ENCODE results near the gene IPO4.
"Not testable (repeated sequence)": the region's sequence is repeated elsewhere in the genome, so short reads cannot be mapped to it uniquely, and the experiment has no call there.

Gene IPO4, protein sequence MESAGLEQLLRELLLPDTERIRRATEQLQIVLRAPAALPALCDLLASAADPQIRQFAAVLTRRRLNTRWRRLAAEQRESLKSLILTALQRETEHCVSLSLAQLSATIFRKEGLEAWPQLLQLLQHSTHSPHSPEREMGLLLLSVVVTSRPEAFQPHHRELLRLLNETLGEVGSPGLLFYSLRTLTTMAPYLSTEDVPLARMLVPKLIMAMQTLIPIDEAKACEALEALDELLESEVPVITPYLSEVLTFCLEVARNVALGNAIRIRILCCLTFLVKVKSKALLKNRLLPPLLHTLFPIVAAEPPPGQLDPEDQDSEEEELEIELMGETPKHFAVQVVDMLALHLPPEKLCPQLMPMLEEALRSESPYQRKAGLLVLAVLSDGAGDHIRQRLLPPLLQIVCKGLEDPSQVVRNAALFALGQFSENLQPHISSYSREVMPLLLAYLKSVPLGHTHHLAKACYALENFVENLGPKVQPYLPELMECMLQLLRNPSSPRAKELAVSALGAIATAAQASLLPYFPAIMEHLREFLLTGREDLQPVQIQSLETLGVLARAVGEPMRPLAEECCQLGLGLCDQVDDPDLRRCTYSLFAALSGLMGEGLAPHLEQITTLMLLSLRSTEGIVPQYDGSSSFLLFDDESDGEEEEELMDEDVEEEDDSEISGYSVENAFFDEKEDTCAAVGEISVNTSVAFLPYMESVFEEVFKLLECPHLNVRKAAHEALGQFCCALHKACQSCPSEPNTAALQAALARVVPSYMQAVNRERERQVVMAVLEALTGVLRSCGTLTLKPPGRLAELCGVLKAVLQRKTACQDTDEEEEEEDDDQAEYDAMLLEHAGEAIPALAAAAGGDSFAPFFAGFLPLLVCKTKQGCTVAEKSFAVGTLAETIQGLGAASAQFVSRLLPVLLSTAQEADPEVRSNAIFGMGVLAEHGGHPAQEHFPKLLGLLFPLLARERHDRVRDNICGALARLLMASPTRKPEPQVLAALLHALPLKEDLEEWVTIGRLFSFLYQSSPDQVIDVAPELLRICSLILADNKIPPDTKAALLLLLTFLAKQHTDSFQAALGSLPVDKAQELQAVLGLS

DNA sequence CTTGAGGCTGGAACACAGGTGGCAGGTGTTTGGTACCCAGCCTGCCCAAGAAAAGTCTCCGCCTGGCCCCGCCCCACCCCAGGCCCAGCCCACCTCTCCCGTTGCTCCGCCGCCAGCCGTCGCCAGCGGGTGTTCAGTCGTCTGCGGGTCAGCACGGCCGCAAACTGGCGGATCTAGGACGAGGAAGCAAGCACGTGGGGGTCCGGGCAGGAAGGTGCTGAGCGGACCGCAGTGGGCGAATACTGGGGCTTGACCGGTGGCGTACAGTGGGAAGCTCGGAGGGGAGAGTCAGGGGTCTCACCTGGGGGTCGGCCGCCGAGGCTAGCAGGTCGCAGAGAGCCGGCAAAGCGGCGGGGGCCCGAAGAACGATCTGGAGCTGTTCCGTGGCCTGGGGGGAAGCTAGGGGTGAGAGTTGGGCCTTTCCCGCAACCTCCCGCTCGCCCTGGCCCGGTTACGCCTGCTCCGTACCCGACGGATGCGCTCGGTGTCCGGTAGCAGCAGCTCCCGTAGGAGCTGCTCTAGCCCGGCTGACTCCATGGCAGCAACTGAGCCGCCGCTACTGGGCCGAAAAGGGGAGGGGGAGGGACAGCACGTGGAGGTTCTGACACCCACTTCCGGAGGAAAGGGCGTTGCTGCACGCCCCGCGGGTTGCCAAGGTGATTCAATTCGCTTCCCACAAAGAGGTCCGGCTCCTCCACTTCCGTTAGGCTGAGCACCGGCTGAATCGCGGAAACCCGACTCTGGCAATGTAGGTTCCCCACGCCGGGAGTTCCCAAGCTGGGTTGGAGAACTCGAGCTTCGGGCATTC is at the start of gene IPO4:
TSS of gene IPO4 (minus strand) at position 566 of the 808 bp plus-strand sequence. CDS start at position 537, 29 bp downstream.
- peak; percentile 92 for DNase-seq (ENCODE audit: low read depth in 1 of 2, low spot score in 1 of 2)

DNA sequence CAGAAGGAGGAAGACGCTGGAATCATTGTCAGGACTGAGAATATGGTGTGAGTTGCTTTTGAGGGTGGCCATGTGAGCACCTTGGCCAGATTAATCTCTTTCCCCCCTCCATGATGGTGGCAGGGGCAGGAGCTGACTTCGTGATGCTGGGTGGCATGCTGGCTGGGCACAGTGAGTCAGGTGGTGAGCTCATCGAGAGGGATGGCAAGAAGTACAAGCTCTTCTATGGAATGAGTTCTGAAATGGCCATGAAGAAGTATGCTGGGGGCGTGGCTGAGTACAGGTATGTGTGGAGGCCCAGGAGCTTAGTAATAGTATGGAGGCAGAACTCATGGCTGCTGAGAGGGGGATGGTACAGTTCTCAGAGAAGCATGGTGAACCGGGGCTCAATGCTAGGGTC is 49.5 kb upstream of the IPO4 start:
- DNase-seq (ENCODE audit: low read depth in 1 of 2, low spot score in 1 of 2) = no peak

DNA sequence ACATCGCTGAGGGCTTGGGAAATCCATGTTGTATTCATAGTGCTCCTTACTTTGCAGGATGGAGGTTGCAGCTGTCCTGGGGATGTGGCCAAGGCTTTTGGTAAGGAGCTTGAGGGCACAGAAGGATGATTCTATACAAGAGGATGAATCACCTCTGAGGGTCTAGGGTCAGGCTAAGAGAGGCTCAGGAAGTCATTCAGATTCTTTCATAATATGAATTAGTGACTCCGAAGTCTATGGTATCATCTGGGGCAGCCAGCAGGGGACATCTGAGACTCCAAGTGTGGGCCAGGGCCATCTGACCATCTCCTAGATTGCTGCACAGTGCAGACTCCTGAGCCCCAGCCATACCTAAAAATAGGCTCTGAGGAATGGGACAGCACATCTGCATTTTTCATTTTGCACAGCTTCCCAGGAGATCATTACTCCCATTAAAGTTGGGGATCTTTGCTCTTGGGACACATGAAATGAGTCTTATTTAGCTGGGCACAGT is 48.9 kb upstream of the IPO4 start:
- DNase-seq (ENCODE audit: low read depth in 1 of 2, low spot score in 1 of 2) = no peak

DNA sequence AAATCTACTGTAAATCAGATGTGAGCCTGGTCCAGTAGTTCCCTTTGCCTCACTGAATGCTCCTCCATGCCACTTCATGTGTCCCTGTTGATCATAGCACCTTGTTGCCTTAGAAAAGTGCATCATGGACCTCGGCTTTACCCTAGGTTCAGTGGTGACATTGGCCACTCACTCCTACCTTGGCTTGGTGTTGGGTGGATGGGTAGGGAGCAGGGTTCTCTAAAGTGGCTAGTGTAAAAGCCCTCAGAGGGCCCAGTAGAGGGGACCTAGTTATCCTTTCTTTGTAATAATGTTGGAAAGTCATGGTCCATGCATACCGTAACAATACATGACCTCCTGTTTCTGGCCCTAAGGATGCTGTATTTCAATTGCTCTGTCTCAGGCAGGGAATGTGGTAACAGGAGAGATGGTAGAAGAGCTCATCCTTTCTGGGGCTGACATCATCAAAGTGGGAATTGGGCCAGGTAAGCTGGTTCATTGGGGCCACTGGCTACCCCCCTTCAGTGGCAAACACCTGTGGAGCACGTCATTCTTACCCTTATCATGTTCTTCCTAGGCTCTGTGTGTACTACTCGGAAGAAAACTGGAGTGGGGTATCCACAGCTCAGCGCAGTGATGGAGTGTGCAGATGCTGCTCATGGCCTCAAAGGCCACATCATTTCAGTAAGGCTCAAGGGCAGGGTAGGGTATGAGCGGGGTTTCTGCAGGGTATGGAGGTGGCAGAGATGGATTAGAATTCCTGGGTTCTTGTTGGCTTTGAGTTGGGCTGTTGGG is 48.3 kb upstream of the IPO4 start:
- no peak for DNase-seq (ENCODE audit: low read depth in 1 of 2, low spot score in 1 of 2)

DNA sequence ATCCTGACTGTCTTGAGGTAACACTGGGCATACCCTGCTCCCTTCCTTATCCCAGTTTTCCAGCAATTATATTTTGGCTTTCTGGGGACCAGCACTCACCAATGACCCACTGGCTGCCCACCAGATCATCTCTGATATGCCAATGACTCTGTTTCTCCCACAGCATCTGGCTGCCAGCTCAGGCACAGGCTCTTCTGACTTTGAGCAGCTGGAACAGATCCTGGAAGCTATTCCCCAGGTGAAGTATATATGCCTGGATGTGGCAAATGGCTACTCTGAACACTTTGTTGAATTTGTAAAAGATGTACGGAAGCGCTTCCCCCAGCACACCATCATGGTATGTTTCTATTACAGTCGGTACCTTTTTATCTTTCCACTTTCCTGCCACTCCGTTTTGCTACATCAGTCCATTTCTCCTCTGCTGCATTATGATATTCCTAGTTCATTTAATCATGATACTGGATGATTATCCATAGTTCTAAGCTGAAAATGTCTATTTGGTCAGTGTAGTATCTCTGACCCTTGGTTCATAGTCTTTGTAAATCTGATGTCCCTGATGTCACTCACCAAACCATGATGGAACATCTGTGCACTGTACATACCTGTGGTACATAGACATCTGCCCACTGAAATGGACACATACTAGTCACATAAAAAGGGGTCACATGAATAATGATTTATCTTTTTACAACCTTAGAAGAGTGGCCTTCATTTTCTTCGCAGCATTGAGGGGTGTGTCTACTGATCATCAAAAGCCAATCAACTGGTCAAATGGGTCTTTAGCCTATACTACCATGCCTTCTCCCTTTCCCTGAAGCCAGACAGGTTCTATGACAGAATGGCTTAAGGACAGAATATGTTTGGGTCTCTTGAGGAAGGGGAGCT is 47.4 kb upstream of the IPO4 start:
- DNase-seq (ENCODE audit: low read depth in 1 of 2, low spot score in 1 of 2) = no peak

DNA sequence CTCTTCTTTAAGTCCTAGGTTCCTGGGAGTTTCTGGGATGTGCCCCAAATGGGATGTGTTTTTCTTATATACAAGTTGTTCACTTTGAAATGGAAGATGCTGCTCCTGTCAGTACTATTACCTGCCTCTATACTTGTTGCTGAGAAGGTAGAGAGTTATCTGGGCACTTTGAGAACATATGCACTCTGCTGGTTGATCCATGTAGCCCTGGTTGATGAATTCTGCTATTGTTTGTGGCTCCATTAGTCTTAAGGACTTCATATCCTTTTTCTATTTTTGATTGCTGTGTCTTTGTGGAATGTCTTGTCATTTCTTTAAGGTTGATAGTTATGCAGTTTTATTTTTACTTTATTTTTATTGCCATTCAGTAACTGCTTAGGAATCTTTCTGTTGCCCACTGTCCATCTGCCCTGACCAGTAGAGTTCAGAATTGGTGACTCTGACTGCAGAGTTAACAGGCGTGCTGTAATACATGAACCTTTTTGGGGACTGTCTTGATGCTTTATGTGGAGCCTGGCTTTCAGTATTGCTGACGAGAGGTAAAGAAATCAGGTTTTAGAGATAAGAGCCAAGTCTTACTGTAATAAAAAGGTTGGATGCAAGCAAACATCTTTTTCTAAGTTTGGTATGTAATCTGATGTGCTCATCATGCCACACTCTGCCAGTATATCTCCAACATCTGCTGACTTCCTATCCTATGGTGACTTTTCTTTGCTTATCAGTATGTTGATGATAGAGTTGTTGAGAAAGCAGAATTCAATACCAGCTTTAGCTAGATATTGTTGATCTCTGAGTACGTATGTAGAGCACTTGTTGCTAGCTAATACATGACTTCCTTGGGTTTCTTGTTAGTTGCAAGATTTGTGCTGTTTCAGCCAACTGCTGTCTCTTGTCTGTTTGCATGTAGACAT is 45.7 kb upstream of the IPO4 start:
- no peak for DNase-seq (ENCODE audit: low read depth in 1 of 2, low spot score in 1 of 2)

DNA sequence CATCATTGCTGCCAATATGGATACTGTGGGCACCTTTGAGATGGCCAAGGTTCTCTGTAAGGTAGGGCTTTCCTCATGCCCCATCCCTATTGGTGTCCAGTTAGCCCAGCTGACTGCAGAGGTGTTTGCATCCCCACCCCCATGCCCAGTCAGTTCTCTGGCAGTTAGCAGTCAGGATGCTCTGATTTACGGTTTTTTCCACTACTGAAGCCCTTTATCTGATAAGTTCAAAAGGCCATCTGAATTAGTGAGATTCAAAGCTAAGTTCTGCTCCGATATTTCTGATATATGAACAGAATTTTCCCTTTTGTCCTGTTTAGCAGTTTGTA is 44.9 kb upstream of the IPO4 start:
- no peak for DNase-seq (ENCODE audit: low read depth in 1 of 2, low spot score in 1 of 2)

DNA sequence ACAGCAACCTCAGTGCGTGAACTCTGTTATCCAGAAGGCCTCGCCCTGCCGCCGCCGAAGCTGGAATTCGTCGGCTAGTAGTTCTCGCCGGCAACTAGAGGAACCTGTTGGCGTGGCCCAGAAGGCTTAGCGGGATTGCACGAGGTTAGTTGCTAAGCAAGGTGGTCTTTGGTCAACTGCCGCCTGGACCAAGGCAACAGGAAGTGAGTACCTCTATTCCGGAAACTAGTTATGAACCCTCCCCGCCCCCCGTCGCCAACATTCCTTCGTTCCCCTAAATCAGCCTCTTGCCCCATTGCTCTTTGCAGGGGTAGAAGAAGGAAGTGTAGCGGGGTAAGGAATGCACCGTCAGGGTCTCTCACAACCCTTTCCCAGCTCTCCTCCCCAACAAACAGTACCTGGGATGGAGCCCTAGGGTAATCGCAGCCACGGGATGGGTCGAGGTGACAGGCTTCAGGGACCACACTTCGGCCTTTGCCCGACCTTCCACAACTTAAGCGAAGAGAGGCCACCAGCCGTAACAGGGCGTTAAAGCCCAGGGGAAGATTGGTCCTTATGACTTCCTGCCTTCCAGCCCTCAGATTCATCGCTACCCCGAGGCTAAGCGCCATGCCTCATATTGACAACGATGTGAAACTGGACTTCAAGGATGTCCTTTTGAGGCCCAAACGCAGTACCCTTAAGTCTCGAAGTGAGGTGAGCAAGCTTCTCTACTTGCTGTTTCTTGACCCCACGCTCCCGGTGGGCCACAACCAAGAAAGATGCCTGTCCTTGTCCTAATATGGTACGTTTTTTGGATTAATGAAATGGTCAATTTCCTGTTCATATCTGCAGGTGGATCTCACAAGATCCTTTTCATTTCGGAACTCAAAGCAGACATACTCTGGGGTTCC is 44.3 kb upstream of the IPO4 start, which contains the start of gene GMPR2:
TSS of gene GMPR2 (plus strand) at position 285 of the 893 bp plus-strand sequence. CDS start at position 610, 325 bp downstream.
- DNase-seq (ENCODE audit: low read depth in 1 of 2, low spot score in 1 of 2) = no peak

DNA sequence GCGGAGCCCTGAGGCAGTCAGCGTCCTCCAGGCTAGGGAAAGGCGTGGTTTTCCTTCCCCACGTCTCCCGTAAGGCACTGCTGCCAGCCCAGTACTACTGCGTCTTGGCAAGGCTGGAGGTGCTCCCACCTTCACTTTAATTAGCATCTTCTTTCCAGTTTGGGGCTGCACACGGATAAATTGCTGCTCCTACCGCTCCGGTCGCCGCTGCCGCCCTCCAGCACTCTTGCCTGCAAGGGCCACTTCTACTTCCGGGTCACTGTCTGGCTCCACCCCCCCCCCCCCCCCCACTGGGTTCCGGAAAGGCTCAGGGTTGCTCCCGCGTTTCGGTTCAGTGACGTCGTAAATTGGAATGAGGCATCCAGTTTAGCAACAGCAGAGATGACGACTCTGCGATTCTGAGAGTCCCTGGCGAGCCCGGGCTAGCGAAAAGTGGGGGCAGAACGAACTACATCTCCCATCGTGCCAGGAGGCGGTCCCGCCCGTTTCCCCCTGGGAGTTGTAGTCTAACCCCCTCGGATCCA is 43.6 kb upstream of the IPO4 start, which contains the start of gene NEDD8:
TSS of gene NEDD8 (minus strand) at position 247 of the 524 bp plus-strand sequence. CDS start at position 147, 100 bp downstream.
- DNase-seq (ENCODE audit: low read depth in 1 of 2, low spot score in 1 of 2) = peak; percentile 67 to 80

DNA sequence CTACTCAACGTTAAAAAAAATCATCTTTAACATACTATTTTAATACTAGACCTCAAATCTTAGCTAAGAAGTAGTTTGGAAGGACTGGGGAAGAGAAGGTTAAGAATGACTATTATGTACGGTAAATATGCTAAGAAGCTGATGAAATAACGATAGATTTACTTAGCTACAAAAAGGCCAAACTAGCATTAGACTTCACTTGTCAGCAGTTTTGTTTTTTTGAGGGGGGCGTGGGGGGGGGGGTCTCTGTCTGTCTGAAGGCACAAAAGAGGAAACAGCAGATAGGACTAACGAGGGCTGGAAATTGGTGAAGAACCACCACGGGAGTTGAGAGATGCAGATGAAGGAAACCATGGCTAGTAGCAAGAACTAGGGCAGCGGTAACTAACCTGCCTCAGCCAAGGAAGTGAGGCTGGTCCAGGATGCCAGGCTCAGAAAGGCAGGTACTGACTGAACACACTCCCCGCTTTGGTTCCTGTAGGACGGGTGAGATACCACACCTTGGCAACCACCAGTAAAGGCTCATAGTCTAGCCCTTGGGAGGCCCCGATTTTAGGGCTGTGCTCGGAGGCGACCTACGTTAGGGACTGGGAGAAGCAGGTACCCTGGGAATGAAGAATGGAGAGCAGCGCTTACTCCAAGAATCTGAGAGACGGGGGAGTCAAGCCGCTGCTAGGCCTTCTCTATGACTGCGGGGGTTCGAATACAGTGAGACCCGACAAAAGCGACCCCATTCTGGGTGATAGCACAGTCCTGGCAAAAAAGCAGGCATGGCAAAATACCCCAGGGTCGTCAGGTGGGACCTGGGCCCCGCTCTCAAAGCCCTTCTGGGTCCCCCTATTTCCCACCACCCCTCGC is 42.9 kb upstream of the IPO4 start:
- DNase-seq (ENCODE audit: low read depth in 1 of 2, low spot score in 1 of 2) = no peak

DNA sequence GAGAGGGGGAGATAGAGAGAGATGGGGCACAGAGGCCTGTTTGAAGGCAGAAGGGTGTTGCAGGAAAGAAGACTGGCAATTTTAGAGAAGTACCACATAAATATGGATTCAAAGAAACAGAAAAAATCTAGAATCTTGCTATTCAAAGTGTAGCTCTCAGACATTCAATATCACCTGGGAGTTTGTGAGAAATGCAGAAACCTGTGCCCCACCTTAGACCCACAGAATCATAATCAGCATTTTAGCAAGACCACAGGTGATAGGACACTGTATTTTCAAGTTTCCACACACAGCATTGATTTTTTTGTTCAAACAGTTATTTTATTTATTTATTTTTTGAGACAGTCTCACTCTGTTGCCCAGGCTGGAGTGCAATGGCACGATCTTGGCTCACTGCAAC is 40.3 kb upstream of the IPO4 start:
- no peak for DNase-seq (ENCODE audit: low read depth in 1 of 2, low spot score in 1 of 2)

DNA sequence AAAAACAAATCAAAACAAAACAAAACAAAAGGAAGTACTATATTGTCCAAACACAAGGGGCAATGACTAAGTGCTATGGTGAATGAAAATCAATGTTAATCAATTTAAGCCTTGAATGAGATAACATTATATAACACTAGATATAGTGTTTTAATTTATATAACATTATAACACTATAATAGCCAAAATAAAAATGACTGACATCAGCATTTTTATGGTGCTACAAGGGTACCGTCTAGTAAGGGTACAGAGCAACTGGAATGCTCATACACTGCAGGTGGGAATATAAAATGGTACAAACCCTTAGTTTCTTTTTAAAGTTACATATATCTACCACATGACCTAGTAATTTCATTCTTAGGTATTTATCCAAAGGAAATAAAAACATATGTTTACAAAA is 37.9 kb upstream of the IPO4 start:
- DNase-seq (ENCODE audit: low read depth in 1 of 2, low spot score in 1 of 2) = no peak

DNA sequence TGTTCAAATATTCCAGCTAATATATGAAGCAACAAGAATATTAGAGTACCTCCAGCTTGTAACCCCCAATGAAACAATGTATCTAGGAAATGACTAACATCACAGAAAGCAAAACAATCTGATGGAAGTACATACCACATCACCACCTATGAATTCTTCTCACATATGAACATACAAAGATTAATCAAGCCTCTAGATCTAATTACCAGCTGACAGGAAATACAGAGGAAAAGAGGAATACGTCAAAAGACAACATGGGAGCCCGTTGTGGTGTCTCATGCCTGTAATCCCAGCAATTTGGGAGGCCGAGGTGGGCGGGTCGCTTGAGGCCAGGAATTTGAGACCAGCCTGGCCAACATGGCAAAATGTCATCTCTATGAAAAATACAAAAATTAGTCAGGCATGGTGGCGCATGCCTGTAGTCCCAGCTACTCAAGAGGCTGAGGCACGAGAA is 36.0 kb upstream of the IPO4 start:
- DNase-seq (ENCODE audit: low read depth in 1 of 2, low spot score in 1 of 2) = no peak

DNA sequence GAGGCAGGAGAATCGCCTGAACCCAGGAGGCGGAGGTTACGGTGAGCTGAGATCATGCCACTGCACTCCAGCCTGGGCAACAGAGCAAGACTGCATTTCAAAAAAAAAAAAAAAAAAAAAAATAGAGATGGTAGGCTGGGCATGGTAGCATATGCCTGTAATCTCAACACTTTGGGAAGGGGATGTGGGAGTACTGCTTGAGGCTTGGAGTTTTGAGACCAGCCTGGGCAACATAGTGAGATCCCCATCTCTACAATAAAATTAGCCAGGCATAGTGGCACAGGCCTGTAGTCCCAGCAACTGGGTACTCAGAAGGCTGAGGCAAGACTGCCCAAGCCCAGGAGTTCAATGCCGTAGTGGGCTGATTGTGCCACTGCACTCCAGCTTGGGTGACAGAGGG is 34.4 kb upstream of the IPO4 start:
- DNase-seq (ENCODE audit: low read depth in 1 of 2, low spot score in 1 of 2) = not testable (repeated sequence)

DNA sequence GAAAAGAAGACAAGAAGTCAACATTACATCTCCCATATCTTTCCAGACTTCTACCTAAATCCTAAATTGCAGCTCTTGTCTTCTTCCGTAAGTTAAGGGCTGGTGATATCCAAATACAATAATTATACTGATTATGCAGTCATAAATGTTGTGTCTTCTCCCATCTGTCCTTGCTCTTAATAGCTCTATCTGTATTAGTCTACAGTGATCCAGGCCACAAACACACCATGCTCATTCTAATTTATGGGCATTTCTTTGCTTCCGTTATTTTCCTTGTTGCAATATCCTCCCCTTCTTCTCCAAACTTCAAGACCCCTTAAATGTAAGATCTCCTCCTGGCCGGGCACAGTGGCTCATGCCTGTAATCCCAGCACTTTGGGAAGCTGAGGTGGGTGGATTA is 30.9 kb upstream of the IPO4 start:
- DNase-seq (ENCODE audit: low read depth in 1 of 2, low spot score in 1 of 2) = no peak

DNA sequence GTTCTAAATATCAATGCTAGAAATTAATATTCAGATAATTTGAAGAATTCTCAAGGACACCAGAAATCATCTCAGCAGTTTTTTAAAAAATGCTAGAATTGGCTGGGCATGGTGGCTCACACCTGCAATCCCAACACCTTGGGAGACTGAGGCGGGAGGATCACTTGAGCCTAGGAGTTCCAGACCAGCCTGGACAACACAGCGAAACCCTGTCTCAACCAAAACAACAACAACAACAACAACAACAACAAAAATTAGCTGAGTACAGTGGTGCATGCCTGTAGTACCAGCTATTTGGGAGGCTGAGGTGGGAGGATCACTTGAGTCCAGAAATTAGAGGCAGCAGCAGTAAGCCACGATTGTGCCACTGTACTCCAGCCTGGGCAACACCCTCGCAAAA is 30.5 kb upstream of the IPO4 start:
- no peak for DNase-seq (ENCODE audit: low read depth in 1 of 2, low spot score in 1 of 2)

Data from activated T-helper 1 cell treated with anti-CD3 and anti-CD28 coated beads, Interleukin-2, amount 50 U/mL, for 16 hours (primary cell).